ENCODE data around the gene RIPPLY3. TPM values are rescaled to one million over a fixed set of nuclear protein-coding genes. Genes with fewer than 3 reads are reported as not detected.

RIPPLY3 gene
- total and polyA plus RNA-seq, 2 of the 13 experiments (the other 11 are each of a cell fraction or from before 2014, with no cell fraction given): 0.09 to 2.9 TPM

GRCh38 chr21:37045149-37045548, 38.6 kb downstream of the RIPPLY3 start (continued):
- TF ChIP-seq THAP7 (CRISPR knock-in tag; IDR thresholded peaks at IDR 0.05): no peak
- TF ChIP-seq TRIM24 (CRISPR knock-in tag; IDR thresholded peaks at IDR 0.05): no peak
- no peak for TF ChIP-seq ZNF430 (CRISPR knock-in tag; IDR thresholded peaks at IDR 0.05)
- no peak for TF ChIP-seq ZNF766 (CRISPR knock-in tag; IDR thresholded peaks at IDR 0.05; ENCODE audit: borderline replicate concordance)
- TF ChIP-seq NFKBIZ (CRISPR knock-in tag; IDR thresholded peaks at IDR 0.05): no peak
- TF ChIP-seq ZNF546 (CRISPR knock-in tag; conservative IDR thresholded peaks at IDR 0.05): no peak
- no peak for TF ChIP-seq BRD4 (CRISPR knock-in tag; IDR thresholded peaks at IDR 0.05)
- TF ChIP-seq KDM5B (CRISPR knock-in tag; IDR thresholded peaks at IDR 0.05; ENCODE audit: borderline replicate concordance): no peak
- no peak for TF ChIP-seq TBL1XR1 (IDR thresholded peaks at IDR 0.05; ENCODE audit: borderline replicate concordance, low read length, partially characterized antibody)
- TF ChIP-seq RBM22 (optimal IDR thresholded peaks at IDR 0.05; ENCODE audit: low read length): no peak
- no peak for TF ChIP-seq ZNF674 (CRISPR knock-in tag; IDR thresholded peaks at IDR 0.05; ENCODE audit: low read depth)
- TF ChIP-seq UBTF (CRISPR knock-in tag; IDR thresholded peaks at IDR 0.05): no peak

GRCh38 chr21:37045556-37045955, 39.1 kb downstream of the RIPPLY3 start:
- DNase-seq (ENCODE audit: low spot score) (no peak), ATAC-seq (no peak), FAIRE-seq (no peak)
- Histone ChIP-seq H3K4me2 (ENCODE audit: low read depth, low read length) (no peak overlapping the region), H3K9me3 (ENCODE audit: low read length) (no peaks in the 10 kb centered on the region), H3K4me1 (ENCODE audit: insufficient read depth, low read length) (peaks cover 58% of the 10 kb centered on the region), H3K27ac (ENCODE audit: extremely low read length, insufficient read depth, low read length) (no peak overlapping the region), H3K4me3 (replicated peaks in 1 of 3; ENCODE audit: insufficient read depth in 1 of 3, low read depth in 2 of 3, low read length in 3 of 3) (no peak overlapping the region), H3K79me2 (ENCODE audit: insufficient read depth, low read length) (no peaks in the 10 kb centered on the region), H3K36me3 (replicated peaks in 1 of 2; ENCODE audit: control insufficient read depth in 1 of 2, insufficient read depth in 2 of 2, low read length in 2 of 2) (no peaks in the 10 kb centered on the region), H3K27me3 (ENCODE audit: control insufficient read depth in 1 of 2, insufficient read depth in 2 of 2, low read length in 2 of 2) (peaks cover 0 to 2% of the 10 kb centered on the region in 2 experiments; a peak in 1 of 5 replicates), H3K9ac (ENCODE audit: insufficient read depth, low read depth, low read length) (no peak overlapping the region), H4K20me1 (ENCODE audit: insufficient read depth, low read length) (no peaks in the 10 kb centered on the region), H2AFZ (ENCODE audit: low read length) (no peak overlapping the region)
- no TSS peak for BruUV-seq (replicated peaks)
- intact Hi-C loops (cut with micrococcal nuclease; ENCODE audit: unreplicated experiment) (no loop called here), in situ Hi-C loops (cut with HindIII; ENCODE audit: extremely low pct_ligation_motif_present, low pct_unique_long_range_greater_than_20kb) (no loop called here)
- ChIA-PET CTCF (ENCODE audit: low intra/inter-chr PET ratio, low total read pairs) (no interaction called here), POLR2A (no interaction called here)
- 82% methylated on average over 6 of the region's 6 CpGs for WGBS (ENCODE audit: low lambda C conversion rate)
- TF ChIP-seq ZNF646 (CRISPR knock-in tag; IDR thresholded peaks at IDR 0.05): no peak
- no peak for TF ChIP-seq ZNF264 (CRISPR knock-in tag; IDR thresholded peaks at IDR 0.05)

All from HepG2 (cell line).